Type B pancreatic cell (in vitro differentiated cells): ENCODE results near the gene APOL1. TPM values are rescaled to one million over a fixed set of nuclear protein-coding genes. Genes with fewer than 3 reads are reported as not detected.
A peak's percentile ranks its signal among the peaks of the same experiment; 100 is the strongest.
"Not testable (repeated sequence)": the region's sequence is repeated elsewhere in the genome, so short reads cannot be mapped to it uniquely, and the experiment has no call there.

Experiments
- DNase-seq: peaks from one replicate; pipeline ENCODE4 v3.0.0; 2021; ENCODE audit warnings: mixed read lengths; ENCODE audit not compliant: unreplicated experiment; ENCODE audit errors: extremely low spot score
- H3K27ac Mint-ChIP-seq: 2 replicates; pipeline ENCODE4 v1.8.0; 2021; ENCODE audit warnings: mild to moderate bottlenecking, mixed read lengths
- H3K27me3 Mint-ChIP-seq: 2 replicates; pipeline ENCODE4 v1.8.0; 2021; ENCODE audit warnings: mixed read lengths
- H3K36me3 Mint-ChIP-seq: 2 replicates; pipeline ENCODE4 v1.8.0; 2021; ENCODE audit warnings: mixed read lengths
- H3K4me1 Mint-ChIP-seq: one replicate; pipeline ENCODE4 v1.8.0; 2021; ENCODE audit warnings: mixed read lengths; ENCODE audit not compliant: unreplicated experiment
- H3K4me3 Mint-ChIP-seq: 2 replicates; pipeline ENCODE4 v1.8.0; 2021; ENCODE audit warnings: mild to moderate bottlenecking, mixed read lengths
- H3K9me3 Mint-ChIP-seq: 2 replicates; pipeline ENCODE4 v1.8.0; 2021; ENCODE audit warnings: mixed read lengths
- CTCF ChIP-seq: fragments of 200-600 bp; sonication (generic); conservative IDR thresholded peaks from 2 replicates; pipeline ENCODE4 v1.5.0; 2021; ENCODE audit warnings: antibody characterized with exemption, mild to moderate bottlenecking
- total RNA-seq: library from RNA; stranded (reverse); gene quantifications from 2 replicates; pipeline ENCODE4 v1.2.1, GENCODE V29; 2021; ENCODE audit warnings: low replicate concordance

The APOL1 gene
- total RNA-seq, 1 donor from 2014 or later = 6.8 TPM

DNA sequence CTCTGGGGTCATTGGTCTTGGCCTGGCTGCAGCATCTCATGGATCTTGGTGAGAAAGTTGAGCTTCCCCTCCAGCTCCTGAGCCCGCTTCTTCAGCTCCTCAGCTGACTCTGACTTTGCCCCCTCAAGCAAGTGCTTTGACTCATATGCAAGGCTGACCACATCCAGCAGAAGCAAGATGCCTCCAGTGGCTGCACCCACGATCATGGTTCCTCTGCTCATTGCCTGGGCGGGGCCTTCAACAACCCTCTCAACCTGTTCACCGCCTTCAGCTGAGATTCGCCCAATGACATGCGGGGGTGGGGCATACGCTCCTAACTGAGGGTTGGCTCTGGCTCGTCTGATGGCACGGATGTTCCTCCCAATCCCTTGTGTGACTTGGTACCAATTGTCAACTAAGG, 25.5 kb upstream of the APOL1 start:
- DNase-seq = no peak
- no peak for TF ChIP-seq CTCF
- H3K27ac Mint-ChIP-seq = no peak overlapping the region
- no peaks in the 10 kb centered on the region for H3K27me3 Mint-ChIP-seq
- H3K36me3 Mint-ChIP-seq = peaks cover 27% of the 10 kb centered on the region
- H3K4me3 Mint-ChIP-seq = no peak overlapping the region
- H3K9me3 Mint-ChIP-seq = no peaks in the 10 kb centered on the region
- H3K4me1 Mint-ChIP-seq = peaks cover 20% of the 10 kb centered on the region

- TF ChIP-seq CTCF = no peak
- peaks cover 16% of the 10 kb centered on the region for H3K4me1 Mint-ChIP-seq
- H3K27ac Mint-ChIP-seq = no peak overlapping the region
- peaks cover 27% of the 10 kb centered on the region for H3K36me3 Mint-ChIP-seq
- no peaks in the 10 kb centered on the region for H3K27me3 Mint-ChIP-seq
- no peak for DNase-seq
- H3K4me3 Mint-ChIP-seq = no peak overlapping the region
- H3K9me3 Mint-ChIP-seq = no peaks in the 10 kb centered on the region
These were observed 25.1 kb upstream of the APOL1 start for GRCh38 chr22:36227806-36228205.

GRCh38 chr22:36228369-36228768, 24.6 kb upstream of the APOL1 start:
- H3K4me1 Mint-ChIP-seq = peaks cover 16% of the 10 kb centered on the region
- not testable (repeated sequence) for H3K9me3 Mint-ChIP-seq, H3K27ac Mint-ChIP-seq, DNase-seq, H3K27me3 Mint-ChIP-seq, H3K4me3 Mint-ChIP-seq
- peaks cover 29% of the 10 kb centered on the region for H3K36me3 Mint-ChIP-seq

DNA sequence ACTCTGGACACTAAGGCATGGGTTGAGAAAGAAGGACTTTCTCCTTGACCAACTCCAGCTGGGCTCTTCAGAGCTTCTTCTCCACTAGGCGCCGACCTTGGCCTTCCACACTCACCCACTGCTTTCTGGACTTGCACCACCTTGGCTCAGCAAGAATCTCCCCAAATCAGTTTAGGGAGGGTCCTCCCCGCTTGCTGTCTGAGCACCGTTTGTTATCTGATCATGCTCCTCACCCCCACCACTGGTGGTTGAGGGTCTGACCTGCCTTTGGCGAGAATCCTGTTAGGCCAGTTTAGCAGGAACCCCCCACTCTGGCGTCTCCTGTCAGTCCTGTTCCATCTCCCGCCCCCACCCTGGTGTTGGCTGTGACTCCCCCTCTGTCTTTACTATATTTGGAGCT, 24.0 kb upstream of the APOL1 start:
- Mint-ChIP-seq H3K4me3 (peak overlapping the region; percentile 50), H3K27me3 (no peaks in the 10 kb centered on the region), H3K36me3 (peaks cover 35% of the 10 kb centered on the region), H3K27ac (peak overlapping the region; percentile 56), H3K4me1 (peaks cover 22% of the 10 kb centered on the region), H3K9me3 (no peaks in the 10 kb centered on the region)
- TF ChIP-seq CTCF = no peak
- no peak for DNase-seq

- H3K27ac Mint-ChIP-seq = peak overlapping the region; percentile 56
- H3K36me3 Mint-ChIP-seq = peaks cover 38% of the 10 kb centered on the region
These were observed 23.3 kb upstream of the APOL1 start for GRCh38 chr22:36229649-36230048.

DNA sequence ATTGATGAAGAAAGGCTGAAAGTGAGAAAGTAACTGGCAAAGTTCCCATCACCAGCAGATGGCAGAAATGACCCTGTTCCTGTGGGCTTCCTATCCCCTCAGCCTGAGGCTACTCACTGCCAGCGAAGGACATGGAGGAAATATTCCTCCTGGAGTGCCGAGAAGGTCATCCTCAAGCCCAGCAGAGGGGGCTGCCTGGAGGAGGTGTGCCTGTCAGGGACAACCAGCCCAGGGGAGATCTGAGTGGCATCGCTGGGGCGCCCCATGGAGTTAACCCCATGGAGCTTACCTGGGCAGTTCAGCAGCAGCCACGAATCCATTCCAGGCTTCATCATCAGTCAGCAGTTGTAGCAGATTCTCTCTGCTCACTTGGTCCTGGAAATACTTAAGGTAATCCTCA, 21.9 kb upstream of the APOL1 start:
- Mint-ChIP-seq H3K36me3 (peaks cover 49% of the 10 kb centered on the region), H3K4me1 (peaks cover 34% of the 10 kb centered on the region)
- not testable (repeated sequence) for H3K4me3 Mint-ChIP-seq, H3K27me3 Mint-ChIP-seq, H3K9me3 Mint-ChIP-seq, H3K27ac Mint-ChIP-seq, DNase-seq

More at GRCh38 chr22:36229649-36230048, 23.3 kb upstream of the APOL1 start:
- DNase-seq, H3K27me3 Mint-ChIP-seq, H3K9me3 Mint-ChIP-seq: not testable (repeated sequence)
- Mint-ChIP-seq H3K4me1 (peaks cover 28% of the 10 kb centered on the region), H3K4me3 (peak overlapping the region; percentile 50)

GRCh38 chr22:36232715-36233401, 20.1 kb upstream of the APOL1 start:
- no peak overlapping the region for H3K4me3 Mint-ChIP-seq

More at GRCh38 chr22:36232715-36233401, 20.1 kb upstream of the APOL1 start:
- Mint-ChIP-seq H3K9me3 (peaks cover 8% of the 10 kb centered on the region), H3K36me3 (peaks cover 48% of the 10 kb centered on the region), H3K4me1 (peaks cover 42% of the 10 kb centered on the region), H3K27me3 (no peaks in the 10 kb centered on the region), H3K27ac (no peak overlapping the region)
- no peak for TF ChIP-seq CTCF
- DNase-seq = no peak
